Liver (tissue), 9 donors: ENCODE data around the gene CACNA2D1. TPM values are rescaled to one million over a fixed set of nuclear protein-coding genes. Genes with fewer than 3 reads are reported as not detected.

ENCODE experiments used
- DNase-seq: peaks from one replicate; pipeline ENCODE4 v3.0.0-alpha.2; 2017; ENCODE audit warnings: low spot score
- H3K27ac ChIP-seq, 2 donors: one replicate each; pipeline ENCODE4 v1.7.0; 2013; ENCODE audit warnings: inconsistent platforms in 2 of 2, low read length in 2 of 2, control low read depth in 1 of 2, low read depth in 1 of 2, mild to moderate bottlenecking in 1 of 2
- H3K27me3 ChIP-seq, 4 donors: one replicate each; pipeline versions ENCODE4 v1.6.1 to v1.7.0; 2013; ENCODE audit warnings: low read length in 3 of 4, inconsistent platforms in 1 of 4, mild to moderate bottlenecking in 1 of 4, moderate library complexity in 1 of 4; ENCODE audit not compliant: control insufficient read depth in 4 of 4, insufficient read depth in 4 of 4
- H3K36me3 ChIP-seq, 4 donors: one replicate each; pipeline versions ENCODE4 v1.6.1 to v1.7.0; 2013; ENCODE audit warnings: low read length in 3 of 4, mild to moderate bottlenecking in 3 of 4, low read depth in 1 of 4, moderate library complexity in 1 of 4; ENCODE audit not compliant: control insufficient read depth in 4 of 4, insufficient read depth in 3 of 4
- H3K4me1 ChIP-seq, 4 donors: one replicate each; pipeline versions ENCODE4 v1.6.1 to v1.7.0; 2013; ENCODE audit warnings: low read length in 3 of 4, mild to moderate bottlenecking in 3 of 4, moderate library complexity in 1 of 4; ENCODE audit not compliant: control insufficient read depth in 4 of 4, insufficient read depth in 4 of 4
- H3K4me3 ChIP-seq, 3 donors: one replicate each; pipeline versions ENCODE4 v1.6.1 to v1.7.0; 2013; ENCODE audit warnings: low read length in 3 of 3, control low read depth in 1 of 3, low read depth in 1 of 3, mild to moderate bottlenecking in 1 of 3
- H3K9ac ChIP-seq, 2 donors: one replicate each; pipeline ENCODE4 v1.7.0; 2013; ENCODE audit warnings: low read length in 2 of 2, mild to moderate bottlenecking in 2 of 2, moderate library complexity in 2 of 2, control low read depth in 1 of 2, low read depth in 1 of 2
- H3K9me3 ChIP-seq, 4 donors: one replicate each; pipeline versions ENCODE4 v1.6.1 to v1.7.0; 2013; ENCODE audit warnings: low read length in 3 of 4; ENCODE audit not compliant: control insufficient read depth in 4 of 4
- ATF3 ChIP-seq: IDR thresholded peaks from 2 replicates; pipeline ENCODE4 v1.6.1; 2016; ENCODE audit warnings: antibody characterized with exemption
- CTCF ChIP-seq: fragments of 150-350 bp; IDR thresholded peaks from 2 replicates; pipeline ENCODE4 v1.5.1; 2017; ENCODE audit warnings: improper control_type of control experiment, low read depth, low read length; ENCODE audit not compliant: missing input control
- EGR1 ChIP-seq, 2 donors: IDR thresholded peaks; 2 replicates each; pipeline ENCODE4 v1.6.1; 2016 to 2018; ENCODE audit warnings: antibody characterized with exemption in 2 of 2, low read depth in 2 of 2
- FOXA1 ChIP-seq: IDR thresholded peaks from 2 replicates; pipeline ENCODE4 v1.6.1; 2016; ENCODE audit warnings: antibody characterized with exemption
- FOXA2 ChIP-seq: IDR thresholded peaks from 2 replicates; pipeline ENCODE4 v1.6.1; 2016; ENCODE audit warnings: antibody characterized with exemption
- GABPA ChIP-seq, 2 donors: IDR thresholded peaks in 1 of 2; conservative IDR thresholded peaks in 1 of 2; 2 replicates each; pipeline ENCODE4 v1.6.1; 2016; ENCODE audit warnings: antibody characterized with exemption in 2 of 2, mild to moderate bottlenecking in 1 of 2, moderate library complexity in 1 of 2
- HNF4A ChIP-seq, 2 donors: conservative IDR thresholded peaks; 2 replicates each; pipeline ENCODE4 v1.6.1; 2016; ENCODE audit warnings: antibody characterized with exemption in 2 of 2, mild to moderate bottlenecking in 2 of 2
- HNF4G ChIP-seq: IDR thresholded peaks from 2 replicates; pipeline ENCODE4 v1.6.1; 2016; ENCODE audit warnings: antibody characterized with exemption
- JUND ChIP-seq, 2 donors: IDR thresholded peaks; 2 replicates each; pipeline ENCODE4 v1.6.1; 2016; ENCODE audit warnings: antibody characterized with exemption in 2 of 2
- MAX ChIP-seq: IDR thresholded peaks from 2 replicates; pipeline ENCODE4 v1.6.1; 2016; ENCODE audit warnings: antibody characterized with exemption
- NR2F2 ChIP-seq: IDR thresholded peaks from 2 replicates; pipeline ENCODE4 v1.6.1; 2016; ENCODE audit warnings: antibody characterized with exemption
- RAD21 ChIP-seq, 2 donors: IDR thresholded peaks; 2 replicates each; pipeline ENCODE4 v1.6.1; 2016; ENCODE audit warnings: antibody characterized with exemption in 2 of 2, mild to moderate bottlenecking in 2 of 2
- REST ChIP-seq: IDR thresholded peaks from 2 replicates; pipeline ENCODE4 v1.6.1; 2016; ENCODE audit warnings: antibody characterized with exemption, mild to moderate bottlenecking
- RXRA ChIP-seq, 2 donors: IDR thresholded peaks; 2 replicates each; pipeline ENCODE4 v1.6.1; 2017 to 2018; ENCODE audit warnings: antibody characterized with exemption in 2 of 2, mild to moderate bottlenecking in 1 of 2
- SP1 ChIP-seq: IDR thresholded peaks from 2 replicates; pipeline ENCODE4 v1.6.1; 2018; ENCODE audit warnings: antibody characterized with exemption, mild to moderate bottlenecking
- TAF1 ChIP-seq: conservative IDR thresholded peaks from 2 replicates; pipeline ENCODE4 v1.6.1; 2016; ENCODE audit warnings: antibody characterized with exemption, mild to moderate bottlenecking
- YY1 ChIP-seq: IDR thresholded peaks from 2 replicates; pipeline ENCODE4 v1.6.1; 2016; ENCODE audit warnings: antibody characterized with exemption, mild to moderate bottlenecking
- WGBS: extraction: QIAGEN DNeasy Blood & Tissue Kit; methylation state at CpG from one replicate; pipeline ENCODE4 v1.1.7; 2013; 5-methylcytosine and 5-hydroxymethylcytosine counted together
- polyA plus RNA-seq, 2 donors: library from polyadenylated mRNA; stranded (reverse) in 1 of 2; unstranded in 1 of 2; fragments of 200-250 nt in 1 of 2; fragments of >200 nt in 1 of 2; fragmentation: Nextera tagmentation in 1 of 2; extraction: Ambion mirVana in 1 of 2; gene quantifications; one replicate each; pipeline versions ENCODE4 v1.2.1 to v1.2.3, GENCODE V29; 2013 to 2015
- total RNA-seq, 2 donors: library from RNA; depleted of rRNA; stranded (reverse); fragments of >200 nt; gene quantifications; one replicate each; pipeline ENCODE4 v1.2.3, GENCODE V29; 2014
- donor health status: healthy.
- donor health status: healthy.
- donor health status: healthy.
- donor health status: healthy.
- donor health status: healthy.

The CACNA2D1 gene
- total and polyA plus RNA-seq, 4 donors: 0.42 to 2.3 (median 0.94) TPM

- TF ChIP-seq ATF3 (no peak), FOXA2 (no peak), RAD21 (IDR thresholded peaks at IDR 0.05) (no peak), EGR1 (IDR thresholded peaks at IDR 0.05; ENCODE audit: low read depth in 2 of 2) (no peak)
Observed at GRCh38 chr7:81932936-81933335, 510.6 kb downstream of the CACNA2D1 start (continued).

GRCh38 chr7:81929386-81929785, 514.2 kb downstream of the CACNA2D1 start:
- H3K36me3 ChIP-seq: no peaks in the 10 kb centered on the region
- H3K4me3 ChIP-seq: no peak overlapping the region
- H3K9ac ChIP-seq: no peak overlapping the region
- TF ChIP-seq MAX (no peak), GABPA (IDR thresholded peaks at IDR 0.05 in 1 of 2, conservative IDR thresholded peaks at IDR 0.05 in 1 of 2) (no peak), HNF4G (no peak), HNF4A (conservative IDR thresholded peaks at IDR 0.05) (no peak), SP1 (no peak), FOXA1 (no peak), TAF1 (no peak), REST (no peak), YY1 (no peak), CTCF (no peak), RAD21 (IDR thresholded peaks at IDR 0.05) (no peak), EGR1 (IDR thresholded peaks at IDR 0.05; ENCODE audit: low read depth in 2 of 2) (no peak), FOXA2 (no peak), RXRA (IDR thresholded peaks at IDR 0.05) (no peak), ATF3 (no peak)
- no peak overlapping the region for H3K27ac ChIP-seq
- no peak for DNase-seq
- H3K27me3 ChIP-seq: no peaks in the 10 kb centered on the region
- H3K4me1 ChIP-seq: no peaks in the 10 kb centered on the region
- no peaks in the 10 kb centered on the region for H3K9me3 ChIP-seq

- 43% methylated on average over 2 of the region's 2 CpGs for WGBS
- no peak overlapping the region for H3K9ac ChIP-seq
- H3K9me3 ChIP-seq: no peaks in the 10 kb centered on the region
- no peak for TF ChIP-seq MAX
- no peak for TF ChIP-seq SP1
- no peak for TF ChIP-seq HNF4A (conservative IDR thresholded peaks at IDR 0.05)
- TF ChIP-seq JUND (IDR thresholded peaks at IDR 0.05): no peak
- no peak for TF ChIP-seq RAD21 (IDR thresholded peaks at IDR 0.05)
- TF ChIP-seq HNF4G: no peak
- no peak for TF ChIP-seq EGR1 (IDR thresholded peaks at IDR 0.05; ENCODE audit: low read depth in 2 of 2)
- TF ChIP-seq ATF3: no peak
- TF ChIP-seq REST: no peak
- no peak for TF ChIP-seq GABPA (IDR thresholded peaks at IDR 0.05 in 1 of 2, conservative IDR thresholded peaks at IDR 0.05 in 1 of 2)
- TF ChIP-seq RXRA (IDR thresholded peaks at IDR 0.05): no peak
- no peak for TF ChIP-seq YY1
- TF ChIP-seq NR2F2: no peak
- TF ChIP-seq TAF1: no peak
Observed at GRCh38 chr7:81926154-81926553, 517.4 kb downstream of the CACNA2D1 start.

More at GRCh38 chr7:81926154-81926553, 517.4 kb downstream of the CACNA2D1 start:
- H3K4me1 ChIP-seq: no peaks in the 10 kb centered on the region
- H3K27ac ChIP-seq: no peak overlapping the region
- no peaks in the 10 kb centered on the region for H3K27me3 ChIP-seq
- no peak overlapping the region for H3K4me3 ChIP-seq
- no peaks in the 10 kb centered on the region for H3K36me3 ChIP-seq
- DNase-seq: no peak
